Sigmoid colon (tissue), 3 donors: Measurements from ENCODE around the gene CCDC158.

Experiments used
- CTCF ChIP-seq, 4 experiments: fragments of 450-650 bp in 3 of 4; fragments of 200-600 bp in 1 of 4; IDR thresholded peaks; one replicate each; pipeline ENCODE4 v1.5.1; 2016 to 2019; ENCODE audit warnings: antibody characterized with exemption in 4 of 4, mild to moderate bottlenecking in 3 of 4, moderate library complexity in 2 of 4
- POLR2A ChIP-seq, 2 donors: fragments of 450-650 bp; IDR thresholded peaks; one replicate each; pipeline ENCODE4 v1.6.1; 2016; ENCODE audit warnings: antibody characterized with exemption in 2 of 2, mild to moderate bottlenecking in 2 of 2, moderate library complexity in 2 of 2

GRCh38 chr4:76326515-76326914, 94.4 kb downstream of the CCDC158 start:
- TF ChIP-seq CTCF (IDR thresholded peaks at IDR 0.05) (no peak), POLR2A (IDR thresholded peaks at IDR 0.05) (no peak)
